Right ventricle myocardium inferior (tissue), 1 donor: ENCODE results near the gene SLC25A19. TPM values are rescaled to one million over a fixed set of nuclear protein-coding genes. Genes with fewer than 3 reads are reported as not detected.
A peak's percentile ranks its signal among the peaks of the same experiment; 100 is the strongest.
"Not testable (repeated sequence)": the region's sequence is repeated elsewhere in the genome, so short reads cannot be mapped to it uniquely, and the experiment has no call there.

ENCODE experiments used
- ATAC-seq: fragments of 200-7000 bp; cut with Tn5 transposase; one replicate; pipeline ENCODE4 v1.9.1; 2020; ENCODE audit warnings: mild to moderate bottlenecking, moderate library complexity
- DNase-seq: peaks from one replicate; pipeline ENCODE4 v3.0.0; 2021; ENCODE audit errors: missing footprints
- intact Hi-C: fragments of 100-400 bp; cut with DNase I; formaldehyde crosslinking; loops from one replicate; pipeline ENCODE4 v1.11.0; 2022
- total RNA-seq: library from RNA; stranded (reverse); fragmentation: NEBNext Ultra II Directional; extraction: Animal tissue kit (Norgen Biotek cat#: 25700); gene quantifications from one replicate; pipeline ENCODE4 v1.2.1, GENCODE V29; 2021
- donor health status: DM: no; HTN: yes; CAD: no; lungs with severe emphysema.

Gene SLC25A19
- total RNA-seq, 1 donor from 2014 or later = 19.5 TPM

- ATAC-seq, intact Hi-C loops, DNase-seq: not testable (repeated sequence)
Observed at GRCh38 chr17:75255954-75256698, 33.1 kb downstream of the SLC25A19 start.

- intact Hi-C loops = no loop called here
- no peak for ATAC-seq
Observed at GRCh38 chr17:75252039-75252816, 37.0 kb downstream of the SLC25A19 start.

GRCh38 chr17:75250009-75250471, 39.2 kb downstream of the SLC25A19 start:
- intact Hi-C loops = no loop called here
- ATAC-seq (peak; percentile 51), DNase-seq (no peak)

More at GRCh38 chr17:75252039-75252816, 37.0 kb downstream of the SLC25A19 start:
- DNase-seq = no peak

- intact Hi-C loops = no loop called here
- no peak for ATAC-seq
- no peak for DNase-seq
Observed at GRCh38 chr17:75249564-75249963, 39.7 kb downstream of the SLC25A19 start.

GRCh38 chr17:75246404-75246803, 42.8 kb downstream of the SLC25A19 start:
- intact Hi-C loops = no loop called here
- no peak for DNase-seq
- ATAC-seq = no peak

- DNase-seq (no peak), ATAC-seq (no peak)
- intact Hi-C loops = no loop called here
Observed at GRCh38 chr17:75245011-75245410, 44.2 kb downstream of the SLC25A19 start.

- intact Hi-C loops = no loop called here
- DNase-seq (peak; percentile 73), ATAC-seq (no peak)
Observed at GRCh38 chr17:75244133-75244866, 44.9 kb downstream of the SLC25A19 start.

- ATAC-seq = no peak
- no peak for DNase-seq
- intact Hi-C loops = no loop called here
Observed at GRCh38 chr17:75242461-75243042, 46.7 kb downstream of the SLC25A19 start.

GRCh38 chr17:75241996-75242460, 47.2 kb downstream of the SLC25A19 start:
- intact Hi-C loops = no loop called here
- ATAC-seq = no peak
- DNase-seq = no peak

GRCh38 chr17:75241502-75241901, 47.7 kb downstream of the SLC25A19 start:
- ATAC-seq = no peak
- no peak for DNase-seq
- intact Hi-C loops = no loop called here

- ATAC-seq (no peak), DNase-seq (no peak)
- intact Hi-C loops = no loop called here
Observed at GRCh38 chr17:75241143-75241430, 48.1 kb downstream of the SLC25A19 start.

- DNase-seq = no peak
- peak; percentile 2 for ATAC-seq
- intact Hi-C loops = no loop called here
Observed at GRCh38 chr17:75240394-75241142, 48.7 kb downstream of the SLC25A19 start.

- ATAC-seq = no peak
- no peak for DNase-seq
- intact Hi-C loops = no loop called here
Observed at GRCh38 chr17:75239778-75240393, 49.3 kb downstream of the SLC25A19 start.

GRCh38 chr17:75239214-75239613, 50.0 kb downstream of the SLC25A19 start:
- no peak for ATAC-seq
- no peak for DNase-seq
- intact Hi-C loops = no loop called here

- intact Hi-C loops = no loop called here
- peak; percentile 70 for DNase-seq
- ATAC-seq = peak; percentile 53
Observed at GRCh38 chr17:75238684-75239191, 50.5 kb downstream of the SLC25A19 start.

- intact Hi-C loops = no loop called here
- peak; percentile 6 for ATAC-seq
Observed at GRCh38 chr17:75238020-75238580, 51.1 kb downstream of the SLC25A19 start.

More at GRCh38 chr17:75238020-75238580, 51.1 kb downstream of the SLC25A19 start:
- DNase-seq = peak; percentile 73
